ENCODE results near the gene RFX3.

GRCh38 chr9:3181049-3181953, 344.5 kb downstream of the RFX3 start:
- TF ChIP-seq GATA3 (IDR thresholded peaks at IDR 0.05; ENCODE audit: low read depth, low read length) (no peak), GATA2 (IDR thresholded peaks at IDR 0.05; ENCODE audit: low read depth, low read length) (no peak)
